RWPE1 (cell line): ENCODE data around the gene MAL.
"Not testable (repeated sequence)": the region's sequence is repeated elsewhere in the genome, so short reads cannot be mapped to it uniquely, and the experiment has no call there.

Experiments
- CTCF ChIA-PET: fragments of 350-600 bp; sonication (Branson Sonifier 250); formaldehyde crosslinking; extraction: SDS; loops from one replicate; lab custom pipeline; 2021; lab: Yijun Ruan, JAX
- POLR2A ChIA-PET: fragments of 400-600 bp; formaldehyde crosslinking; extraction: SDS; loops from one replicate; lab custom pipeline; 2020; ENCODE audit warnings: antibody characterized with exemption; ENCODE audit not compliant: low non-redundant PET; lab: Yijun Ruan, JAX
- DNase-seq: peaks from one replicate; pipeline ENCODE4 v3.0.0; 2012; ENCODE audit warnings: low spot score
- H3K27ac ChIP-seq: fragments of 450-650 bp; 2 replicates; pipeline ENCODE4 v1.5.1; 2017
- TF ChIP-seq, protein P1 (sequence below): fragments of 450-650 bp; conservative IDR thresholded peaks from 2 replicates; pipeline ENCODE4 v1.5.1; 2017; ENCODE audit warnings: low read depth, mild to moderate bottlenecking

MAL gene

GRCh38 chr2:95077861-95078603, 52.5 kb downstream of the MAL start:
- no peak for DNase-seq
- CTCF ChIA-PET, result interaction anchor here (0.7 to 5.1 kb wide), 4 partner anchors 31 to 54 kb away, joined by 3 to 72 read pairs (median 6); partner anchors contain the start of gene MAL
- H3K27ac ChIP-seq, result no peak overlapping the region
- TF ChIP-seq, protein P1, sequence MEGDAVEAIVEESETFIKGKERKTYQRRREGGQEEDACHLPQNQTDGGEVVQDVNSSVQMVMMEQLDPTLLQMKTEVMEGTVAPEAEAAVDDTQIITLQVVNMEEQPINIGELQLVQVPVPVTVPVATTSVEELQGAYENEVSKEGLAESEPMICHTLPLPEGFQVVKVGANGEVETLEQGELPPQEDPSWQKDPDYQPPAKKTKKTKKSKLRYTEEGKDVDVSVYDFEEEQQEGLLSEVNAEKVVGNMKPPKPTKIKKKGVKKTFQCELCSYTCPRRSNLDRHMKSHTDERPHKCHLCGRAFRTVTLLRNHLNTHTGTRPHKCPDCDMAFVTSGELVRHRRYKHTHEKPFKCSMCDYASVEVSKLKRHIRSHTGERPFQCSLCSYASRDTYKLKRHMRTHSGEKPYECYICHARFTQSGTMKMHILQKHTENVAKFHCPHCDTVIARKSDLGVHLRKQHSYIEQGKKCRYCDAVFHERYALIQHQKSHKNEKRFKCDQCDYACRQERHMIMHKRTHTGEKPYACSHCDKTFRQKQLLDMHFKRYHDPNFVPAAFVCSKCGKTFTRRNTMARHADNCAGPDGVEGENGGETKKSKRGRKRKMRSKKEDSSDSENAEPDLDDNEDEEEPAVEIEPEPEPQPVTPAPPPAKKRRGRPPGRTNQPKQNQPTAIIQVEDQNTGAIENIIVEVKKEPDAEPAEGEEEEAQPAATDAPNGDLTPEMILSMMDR, result no peak
- POLR2A ChIA-PET, result no interaction called here

GRCh38 chr2:95079199-95079683, 53.7 kb downstream of the MAL start:
- CTCF ChIA-PET, result interaction anchor here (0.5 to 5.1 kb wide), 17 partner anchors 11 to 1402 kb away, joined by 3 to 72 read pairs (median 3); partner anchors contain the start of gene MAL
- TF ChIP-seq, protein P1, result no peak
- no peak overlapping the region for H3K27ac ChIP-seq
- DNase-seq, result no peak
- POLR2A ChIA-PET, result no interaction called here

DNA sequence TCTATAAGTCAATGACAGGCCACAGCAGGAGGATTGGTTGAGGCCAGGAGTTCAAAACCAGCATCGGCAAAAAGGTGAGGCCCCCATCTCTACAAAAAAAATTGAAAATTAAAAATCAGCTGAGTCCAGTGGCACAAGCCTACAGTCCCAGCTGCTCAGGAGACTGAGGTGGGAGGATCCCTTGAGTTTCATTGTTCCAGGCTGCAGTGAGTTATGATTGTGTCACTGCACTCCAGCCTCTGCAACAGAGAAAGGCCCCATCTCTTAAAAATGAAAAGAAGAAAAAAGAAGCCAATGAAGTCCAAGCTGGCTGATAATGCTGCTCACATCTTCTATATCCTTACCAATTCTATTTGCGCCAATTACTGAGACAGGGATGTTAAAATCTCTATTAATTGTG, 57.0 kb downstream of the MAL start:
- CTCF ChIA-PET, result interaction anchor here (0.7 to 1.1 kb wide), 3 partner anchors 24 to 209 kb away, joined by 3 read pairs; no protein-coding TSS in a partner anchor
- no peak overlapping the region for H3K27ac ChIP-seq
- POLR2A ChIA-PET, result no interaction called here
- DNase-seq, result no peak
- TF ChIP-seq, protein P1, result no peak

DNA sequence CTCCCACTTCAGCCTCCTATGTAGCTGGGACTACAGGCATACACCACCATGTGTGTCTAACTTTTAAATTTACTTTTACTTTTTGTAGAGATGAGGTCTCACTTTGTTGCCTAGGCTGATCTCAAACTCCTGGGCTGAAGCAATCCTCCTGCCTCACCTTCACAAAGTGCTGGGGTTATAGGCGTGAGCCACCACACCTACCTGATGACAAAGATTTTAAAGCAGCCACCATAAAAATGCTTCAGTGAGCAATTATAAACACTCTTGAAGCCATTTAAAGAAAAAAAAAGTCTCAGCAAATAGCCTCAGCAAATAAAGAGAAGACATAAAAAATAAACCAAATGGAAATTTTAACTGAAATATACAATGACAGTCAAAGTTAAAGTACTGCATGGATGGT, 60.5 kb downstream of the MAL start:
- POLR2A ChIA-PET, result no interaction called here
- H3K27ac ChIP-seq, result no peak overlapping the region
- DNase-seq, result no peak
- CTCF ChIA-PET, result no interaction called here
- TF ChIP-seq, protein P1, result no peak

- ChIA-PET POLR2A (no interaction called here), CTCF (interaction anchor here (1.0 to 1.1 kb wide), 2 partner anchors 11 to 65 kb away, joined by 3 to 5 read pairs; no protein-coding TSS in a partner anchor)
- no peak for DNase-seq
- H3K27ac ChIP-seq, result no peak overlapping the region
- TF ChIP-seq, protein P1, result no peak
Observed at GRCh38 chr2:95087379-95087778, 61.9 kb downstream of the MAL start.

GRCh38 chr2:95091885-95092555, 66.5 kb downstream of the MAL start:
- POLR2A ChIA-PET, result no interaction called here
- DNase-seq, result no peak
- no peak overlapping the region for H3K27ac ChIP-seq
- CTCF ChIA-PET, result interaction anchor here (0.6 kb wide), 2 partner anchors 13 to 174 kb away, joined by 3 read pairs; no protein-coding TSS in a partner anchor
- TF ChIP-seq, protein P1, result no peak

GRCh38 chr2:95098273-95098672, 72.8 kb downstream of the MAL start:
- CTCF ChIA-PET, H3K27ac ChIP-seq, DNase-seq, POLR2A ChIA-PET: not testable (repeated sequence)
